Measurements from ENCODE around the gene STAU1. TPM values are rescaled to one million over a fixed set of nuclear protein-coding genes. Genes with fewer than 3 reads are reported as not detected.
"Not testable (repeated sequence)": the region's sequence is repeated elsewhere in the genome, so short reads cannot be mapped to it uniquely, and the experiment has no call there.

Gene STAU1
- total and polyA plus RNA-seq, 4 donors = 53.5 to 89.2 (median 65.2) TPM

- 98% methylated on average over 6 of the region's 6 CpGs for WGBS
- H3K9me3 ChIP-seq (ENCODE audit: control insufficient read depth in 4 of 4, low read length in 3 of 4) = no peaks in the 10 kb centered on the region
- H3K9ac ChIP-seq (ENCODE audit: low read depth in 1 of 2, low read length in 2 of 2) = no peak overlapping the region
- TF ChIP-seq TAF1 (conservative IDR thresholded peaks at IDR 0.05) (no peak), HNF4A (conservative IDR thresholded peaks at IDR 0.05) (no peak), FOXA2 (IDR thresholded peaks at IDR 0.05) (no peak), JUND (IDR thresholded peaks at IDR 0.05) (no peak), RAD21 (IDR thresholded peaks at IDR 0.05) (no peak), MAX (IDR thresholded peaks at IDR 0.05) (no peak), FOXA1 (IDR thresholded peaks at IDR 0.05) (no peak), ZBTB33 (IDR thresholded peaks at IDR 0.05) (no peak)
- no peaks in the 10 kb centered on the region for H3K4me1 ChIP-seq (ENCODE audit: control insufficient read depth in 4 of 4, insufficient read depth in 4 of 4, low read length in 3 of 4)
- peaks cover 4 to 37% (median 31%) of the 10 kb centered on the region in 4 donors for H3K36me3 ChIP-seq (ENCODE audit: control insufficient read depth in 4 of 4, insufficient read depth in 3 of 4, low read depth in 1 of 4, low read length in 3 of 4)
- no peak overlapping the region for H3K27ac ChIP-seq (ENCODE audit: low read depth in 1 of 2, low read length in 2 of 2)
- H3K4me3 ChIP-seq (ENCODE audit: low read depth in 1 of 3, low read length in 3 of 3) = no peak overlapping the region
- no peak for DNase-seq (ENCODE audit: low spot score)
- H3K27me3 ChIP-seq (ENCODE audit: control insufficient read depth in 4 of 4, insufficient read depth in 4 of 4, low read length in 3 of 4) = no peaks in the 10 kb centered on the region
Measured at GRCh38 chr20:49110767-49111694, 77.1 kb downstream of the STAU1 start.

DNA sequence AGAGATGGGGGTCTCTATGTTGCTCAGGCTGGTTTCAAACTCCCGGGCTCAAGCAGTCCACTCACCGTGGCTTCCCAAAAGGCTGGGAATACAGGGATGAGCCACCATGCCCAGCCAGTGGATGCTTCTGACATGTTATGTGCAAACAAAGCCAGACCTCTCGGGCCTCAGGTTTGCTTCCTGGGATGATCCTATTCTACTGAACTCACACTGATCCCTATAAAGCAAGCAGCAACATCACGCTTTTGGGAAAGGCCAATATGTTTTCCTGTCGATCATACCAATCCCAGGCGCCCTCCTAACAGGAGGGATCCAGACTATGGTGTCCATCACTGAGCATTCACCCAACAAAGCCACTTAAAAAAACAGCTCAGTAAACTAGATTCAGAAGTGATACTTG, 81.8 kb downstream of the STAU1 start:
- 97% methylated on average over 6 of the region's 6 CpGs for WGBS
- TF ChIP-seq REST (IDR thresholded peaks at IDR 0.05) (no peak), SP1 (IDR thresholded peaks at IDR 0.05) (no peak), HNF4A (conservative IDR thresholded peaks at IDR 0.05) (no peak), EGR1 (IDR thresholded peaks at IDR 0.05; ENCODE audit: low read depth in 2 of 2) (no peak), GABPA (IDR thresholded peaks at IDR 0.05 in 1 of 2, conservative IDR thresholded peaks at IDR 0.05 in 1 of 2) (no peak), JUND (IDR thresholded peaks at IDR 0.05) (no peak), HNF4G (IDR thresholded peaks at IDR 0.05) (no peak), NR2F2 (IDR thresholded peaks at IDR 0.05) (no peak), TAF1 (conservative IDR thresholded peaks at IDR 0.05) (no peak)
- TF ChIP-seq, protein P1, sequence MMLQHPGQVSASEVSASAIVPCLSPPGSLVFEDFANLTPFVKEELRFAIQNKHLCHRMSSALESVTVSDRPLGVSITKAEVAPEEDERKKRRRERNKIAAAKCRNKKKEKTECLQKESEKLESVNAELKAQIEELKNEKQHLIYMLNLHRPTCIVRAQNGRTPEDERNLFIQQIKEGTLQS (IDR thresholded peaks at IDR 0.05) = no peak

GRCh38 chr20:49104979-49105547, 83.1 kb downstream of the STAU1 start:
- not testable (repeated sequence) for H3K4me3 ChIP-seq (ENCODE audit: low read depth in 1 of 3, low read length in 3 of 3); DNase-seq (ENCODE audit: low spot score)
- 98% methylated on average over 11 of the region's 11 CpGs for WGBS

More for the DNA sequence above, 81.8 kb downstream of the STAU1 start:
- Histone ChIP-seq H3K4me1 (ENCODE audit: control insufficient read depth in 4 of 4, insufficient read depth in 4 of 4, low read length in 3 of 4) (no peaks in the 10 kb centered on the region), H3K9me3 (ENCODE audit: control insufficient read depth in 4 of 4, low read length in 3 of 4) (no peaks in the 10 kb centered on the region), H3K27me3 (ENCODE audit: control insufficient read depth in 4 of 4, insufficient read depth in 4 of 4, low read length in 3 of 4) (no peaks in the 10 kb centered on the region), H3K27ac (ENCODE audit: low read depth in 1 of 2, low read length in 2 of 2) (no peak overlapping the region), H3K36me3 (ENCODE audit: control insufficient read depth in 4 of 4, insufficient read depth in 3 of 4, low read depth in 1 of 4, low read length in 3 of 4) (peaks cover 10 to 39% (median 22%) of the 10 kb centered on the region in 4 donors), H3K9ac (ENCODE audit: low read depth in 1 of 2, low read length in 2 of 2) (no peak overlapping the region), H3K4me3 (ENCODE audit: low read depth in 1 of 3, low read length in 3 of 3) (no peak overlapping the region)
- DNase-seq (ENCODE audit: low spot score) = no peak

More at GRCh38 chr20:49104979-49105547, 83.1 kb downstream of the STAU1 start:
- not testable (repeated sequence) for H3K9ac ChIP-seq (ENCODE audit: low read depth in 1 of 2, low read length in 2 of 2); H3K27ac ChIP-seq (ENCODE audit: low read depth in 1 of 2, low read length in 2 of 2); H3K9me3 ChIP-seq (ENCODE audit: control insufficient read depth in 4 of 4, low read length in 3 of 4); H3K27me3 ChIP-seq (ENCODE audit: control insufficient read depth in 4 of 4, insufficient read depth in 4 of 4, low read length in 3 of 4); H3K4me1 ChIP-seq (ENCODE audit: control insufficient read depth in 4 of 4, insufficient read depth in 4 of 4, low read length in 3 of 4)
- H3K36me3 ChIP-seq (ENCODE audit: control insufficient read depth in 4 of 4, insufficient read depth in 3 of 4, low read depth in 1 of 4, low read length in 3 of 4) = peaks cover 12 to 38% (median 22%) of the 10 kb centered on the region in 4 donors

All from liver (tissue), 9 donors.